Right atrium auricular region (tissue), 2 donors: ENCODE results near the gene FBXL17. TPM values are rescaled to one million over a fixed set of nuclear protein-coding genes. Genes with fewer than 3 reads are reported as not detected.
"Not testable (repeated sequence)": the region's sequence is repeated elsewhere in the genome, so short reads cannot be mapped to it uniquely, and the experiment has no call there.

Experiments used
- DNase-seq: peaks from one replicate; pipeline ENCODE4 v3.0.0-alpha.2; 2019; ENCODE audit warnings: low spot score
- H3K27ac ChIP-seq, 2 donors: fragments of 200-600 bp; sonication (generic); 1 replicate in 1 of 2; 2 replicates in 1 of 2; pipeline ENCODE4 v1.5.1; 2016 to 2019
- H3K27me3 ChIP-seq, 2 donors: fragments of 200-600 bp; sonication (generic); one replicate each; pipeline versions ENCODE4 v1.5.1 to v1.6.0; 2017 to 2019
- H3K36me3 ChIP-seq: fragments of 200-600 bp; sonication (generic); one replicate; pipeline ENCODE4 v1.5.1; 2016
- H3K4me1 ChIP-seq, 2 donors: fragments of 200-600 bp; sonication (generic); one replicate each; pipeline versions ENCODE4 v1.5.1 to v1.6.0; 2017 to 2019
- H3K4me3 ChIP-seq, 2 donors: fragments of 200-600 bp; sonication (generic); 1 replicate in 1 of 2; 2 replicates in 1 of 2; pipeline ENCODE4 v1.5.1; 2017 to 2019; ENCODE audit warnings: mild to moderate bottlenecking in 1 of 2, moderate library complexity in 1 of 2
- H3K9me3 ChIP-seq, 2 donors: fragments of 200-600 bp; sonication (generic); one replicate each; pipeline ENCODE4 v1.5.1; 2019
- CTCF ChIP-seq, 2 donors: fragments of 200-600 bp; sonication (generic); IDR thresholded peaks; one replicate each; pipeline ENCODE4 v1.5.1; 2019; ENCODE audit warnings: antibody characterized with exemption in 2 of 2
- total RNA-seq, 2 donors: library from RNA; depleted of rRNA; stranded (reverse); fragments of >200 nt; gene quantifications; one replicate each; pipeline ENCODE4 v1.1.0, GENCODE V29; 2016

The FBXL17 gene
- total RNA-seq, 2 donors from 2014 or later = 16.1 to 31.7 TPM

- no peaks in the 10 kb centered on the region for H3K36me3 ChIP-seq
- H3K4me3 ChIP-seq = no peak overlapping the region
- no peak overlapping the region for H3K27ac ChIP-seq
- no peak for DNase-seq
- H3K4me1 ChIP-seq = no peaks in the 10 kb centered on the region
- no peaks in the 10 kb centered on the region for H3K9me3 ChIP-seq
- TF ChIP-seq CTCF (IDR thresholded peaks at IDR 0.05) = no peak
- H3K27me3 ChIP-seq = no peaks in the 10 kb centered on the region
These were observed 36.3 kb upstream of the FBXL17 start for GRCh38 chr5:108418197-108418596.

- no peaks in the 10 kb centered on the region for H3K27me3 ChIP-seq
- H3K9me3 ChIP-seq = no peaks in the 10 kb centered on the region
- H3K36me3 ChIP-seq = no peaks in the 10 kb centered on the region
- no peak for TF ChIP-seq CTCF (IDR thresholded peaks at IDR 0.05)
- no peak overlapping the region for H3K27ac ChIP-seq
- H3K4me1 ChIP-seq = no peaks in the 10 kb centered on the region
- H3K4me3 ChIP-seq = no peak overlapping the region
- no peak for DNase-seq
These were observed 35.3 kb upstream of the FBXL17 start for GRCh38 chr5:108417166-108417670.

GRCh38 chr5:108415726-108416125 lies 33.8 kb upstream of the FBXL17 start:
- H3K27ac ChIP-seq = no peak overlapping the region
- DNase-seq = no peak
- no peak for TF ChIP-seq CTCF (IDR thresholded peaks at IDR 0.05)
- no peaks in the 10 kb centered on the region for H3K9me3 ChIP-seq
- H3K4me3 ChIP-seq = no peak overlapping the region
- H3K36me3 ChIP-seq = no peaks in the 10 kb centered on the region
- H3K4me1 ChIP-seq = no peaks in the 10 kb centered on the region
- H3K27me3 ChIP-seq = no peaks in the 10 kb centered on the region

- DNase-seq = no peak
- H3K36me3 ChIP-seq = no peaks in the 10 kb centered on the region
- TF ChIP-seq CTCF (IDR thresholded peaks at IDR 0.05) = no peak
These were observed 27.9 kb upstream of the FBXL17 start for GRCh38 chr5:108409786-108410185.

GRCh38 chr5:108405201-108405600 lies 23.3 kb upstream of the FBXL17 start:
- not testable (repeated sequence) for H3K4me3 ChIP-seq, H3K4me1 ChIP-seq, H3K9me3 ChIP-seq, H3K27me3 ChIP-seq, H3K36me3 ChIP-seq, H3K27ac ChIP-seq, DNase-seq

More at GRCh38 chr5:108409786-108410185, 27.9 kb upstream of the FBXL17 start:
- no peak overlapping the region for H3K27ac ChIP-seq
- H3K27me3 ChIP-seq = no peaks in the 10 kb centered on the region
- no peak overlapping the region for H3K4me3 ChIP-seq
- no peaks in the 10 kb centered on the region for H3K9me3 ChIP-seq
- no peaks in the 10 kb centered on the region for H3K4me1 ChIP-seq

GRCh38 chr5:108398964-108399363 lies 17.1 kb upstream of the FBXL17 start:
- no peaks in the 10 kb centered on the region for H3K4me1 ChIP-seq
- H3K9me3 ChIP-seq = no peaks in the 10 kb centered on the region
- H3K27ac ChIP-seq = no peak overlapping the region
- no peaks in the 10 kb centered on the region for H3K36me3 ChIP-seq
- H3K27me3 ChIP-seq = no peaks in the 10 kb centered on the region
- no peak for DNase-seq
- no peak for TF ChIP-seq CTCF (IDR thresholded peaks at IDR 0.05)
- H3K4me3 ChIP-seq = no peak overlapping the region

- not testable (repeated sequence) for DNase-seq
These were observed 14.9 kb upstream of the FBXL17 start for GRCh38 chr5:108396837-108397236.

More at GRCh38 chr5:108396837-108397236, 14.9 kb upstream of the FBXL17 start:
- not testable (repeated sequence) for H3K4me1 ChIP-seq, H3K27me3 ChIP-seq, H3K36me3 ChIP-seq, H3K9me3 ChIP-seq, H3K27ac ChIP-seq, H3K4me3 ChIP-seq
